Fibroblast of villous mesenchyme (primary cell): Measurements from ENCODE around the gene ATG16L2. TPM values are rescaled to one million over a fixed set of nuclear protein-coding genes. Genes with fewer than 3 reads are reported as not detected.

Experiments
- DNase-seq: peaks from one replicate; pipeline ENCODE4 v3.0.0-alpha.2; 2010; ENCODE audit warnings: low read depth
- H3K4me3 ChIP-seq: 2 replicates; pipeline ENCODE4 v1.5.1; 2011; ENCODE audit warnings: low read depth, mild to moderate bottlenecking, low read length
- CTCF ChIP-seq: IDR thresholded peaks from 2 replicates; pipeline ENCODE4 v1.5.1; 2012; ENCODE audit warnings: low read depth, mild to moderate bottlenecking, low read length; ENCODE audit not compliant: insufficient read depth
- total RNA-seq: library from RNA; depleted of rRNA; stranded (reverse); fragments of >200 nt; gene quantifications from 2 replicates; pipeline ENCODE4 v1.2.3, GENCODE V29; 2012

The ATG16L2 gene
- total RNA-seq, 1 donor: 11.2 TPM

- H3K4me3 ChIP-seq: peak overlapping the region; percentile 89
- peak; percentile 63 for DNase-seq
- peak; percentile 71 for TF ChIP-seq CTCF
These were observed 1.1 kb upstream of the ATG16L2 start for GRCh38 chr11:72812967-72813739.

- H3K4me3 ChIP-seq: peak overlapping the region; percentile 89
- DNase-seq: peak; percentile 82
These were observed 398 bp upstream of the ATG16L2 start for GRCh38 chr11:72813740-72814285.

GRCh38 chr11:72815110-72815618, 953 bp downstream of the ATG16L2 start:
- DNase-seq: no peak
- H3K4me3 ChIP-seq: peak overlapping the region; percentile 89
- TF ChIP-seq CTCF: no peak

More at GRCh38 chr11:72813740-72814285, 398 bp upstream of the ATG16L2 start:
- TF ChIP-seq CTCF: no peak

- DNase-seq: no peak
- no peak overlapping the region for H3K4me3 ChIP-seq
- TF ChIP-seq CTCF: no peak
These were observed 2.3 kb downstream of the ATG16L2 start for GRCh38 chr11:72816404-72816990.

- no peak overlapping the region for H3K4me3 ChIP-seq
- TF ChIP-seq CTCF: no peak
- no peak for DNase-seq
These were observed 3.8 kb downstream of the ATG16L2 start for GRCh38 chr11:72817966-72818365.

DNA sequence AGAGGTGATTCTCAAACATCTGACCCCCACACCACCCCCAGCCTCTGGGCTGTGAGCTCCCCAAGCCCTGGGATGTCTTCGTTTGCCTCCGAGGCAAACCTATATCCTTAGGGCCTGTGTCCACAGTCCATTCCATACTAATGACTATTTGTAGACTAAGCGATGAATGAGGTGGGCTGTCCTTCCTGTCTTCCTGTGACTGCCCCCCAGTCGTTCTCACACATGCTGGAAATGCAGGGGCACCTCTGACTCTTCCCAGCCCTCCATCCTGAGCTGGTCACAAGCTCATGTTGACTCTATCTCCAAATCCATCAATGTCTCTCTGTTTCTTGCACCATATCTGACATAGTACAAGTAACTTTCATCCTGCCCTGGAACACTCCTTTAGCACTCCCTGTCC, 4.8 kb downstream of the ATG16L2 start:
- no peak for TF ChIP-seq CTCF
- no peak overlapping the region for H3K4me3 ChIP-seq
- no peak for DNase-seq
